GM13977 (cell line): ENCODE measurements around the gene TFDP1.

ENCODE experiments used
- DNase-seq: peaks from one replicate; pipeline ENCODE4 v3.0.0; 2012; ENCODE audit warnings: low spot score
- in situ Hi-C: fragments of 300-500 bp; cut with MboI; formaldehyde crosslinking; loops from one replicate; pipeline ENCODE4 v1.12.0; 2022; ENCODE audit warnings: low sequenced_read_pairs, low pct_unique_long_range_greater_than_20kb, mixed read lengths, inconsistent platforms; ENCODE audit not compliant: unreplicated experiment
- TF ChIP-seq, protein P1 (sequence below): IDR thresholded peaks from 2 replicates; pipeline ENCODE4 v1.5.1; 2012; ENCODE audit warnings: mild to moderate bottlenecking, control low read depth; ENCODE audit not compliant: insufficient read depth; ENCODE audit errors: extremely low read depth, missing control alignments

Gene TFDP1, protein sequence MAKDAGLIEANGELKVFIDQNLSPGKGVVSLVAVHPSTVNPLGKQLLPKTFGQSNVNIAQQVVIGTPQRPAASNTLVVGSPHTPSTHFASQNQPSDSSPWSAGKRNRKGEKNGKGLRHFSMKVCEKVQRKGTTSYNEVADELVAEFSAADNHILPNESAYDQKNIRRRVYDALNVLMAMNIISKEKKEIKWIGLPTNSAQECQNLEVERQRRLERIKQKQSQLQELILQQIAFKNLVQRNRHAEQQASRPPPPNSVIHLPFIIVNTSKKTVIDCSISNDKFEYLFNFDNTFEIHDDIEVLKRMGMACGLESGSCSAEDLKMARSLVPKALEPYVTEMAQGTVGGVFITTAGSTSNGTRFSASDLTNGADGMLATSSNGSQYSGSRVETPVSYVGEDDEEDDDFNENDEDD

GRCh38 chr13:113584205-113584869, at the start of gene TFDP1:
Gene TFDP1 (plus strand): TSS chr13:113584753. CDS start chr13:113585838, 1,085 bp downstream.
- in situ Hi-C loops = no loop called here
- TF ChIP-seq, protein P1, sequence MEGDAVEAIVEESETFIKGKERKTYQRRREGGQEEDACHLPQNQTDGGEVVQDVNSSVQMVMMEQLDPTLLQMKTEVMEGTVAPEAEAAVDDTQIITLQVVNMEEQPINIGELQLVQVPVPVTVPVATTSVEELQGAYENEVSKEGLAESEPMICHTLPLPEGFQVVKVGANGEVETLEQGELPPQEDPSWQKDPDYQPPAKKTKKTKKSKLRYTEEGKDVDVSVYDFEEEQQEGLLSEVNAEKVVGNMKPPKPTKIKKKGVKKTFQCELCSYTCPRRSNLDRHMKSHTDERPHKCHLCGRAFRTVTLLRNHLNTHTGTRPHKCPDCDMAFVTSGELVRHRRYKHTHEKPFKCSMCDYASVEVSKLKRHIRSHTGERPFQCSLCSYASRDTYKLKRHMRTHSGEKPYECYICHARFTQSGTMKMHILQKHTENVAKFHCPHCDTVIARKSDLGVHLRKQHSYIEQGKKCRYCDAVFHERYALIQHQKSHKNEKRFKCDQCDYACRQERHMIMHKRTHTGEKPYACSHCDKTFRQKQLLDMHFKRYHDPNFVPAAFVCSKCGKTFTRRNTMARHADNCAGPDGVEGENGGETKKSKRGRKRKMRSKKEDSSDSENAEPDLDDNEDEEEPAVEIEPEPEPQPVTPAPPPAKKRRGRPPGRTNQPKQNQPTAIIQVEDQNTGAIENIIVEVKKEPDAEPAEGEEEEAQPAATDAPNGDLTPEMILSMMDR = no peak
- DNase-seq = peak; percentile 97

- no peak for DNase-seq
- TF ChIP-seq, protein P1 = no peak
- in situ Hi-C loops = no loop called here
These were observed 49.2 kb upstream of the TFDP1 start for GRCh38 chr13:113535381-113535781.

DNA sequence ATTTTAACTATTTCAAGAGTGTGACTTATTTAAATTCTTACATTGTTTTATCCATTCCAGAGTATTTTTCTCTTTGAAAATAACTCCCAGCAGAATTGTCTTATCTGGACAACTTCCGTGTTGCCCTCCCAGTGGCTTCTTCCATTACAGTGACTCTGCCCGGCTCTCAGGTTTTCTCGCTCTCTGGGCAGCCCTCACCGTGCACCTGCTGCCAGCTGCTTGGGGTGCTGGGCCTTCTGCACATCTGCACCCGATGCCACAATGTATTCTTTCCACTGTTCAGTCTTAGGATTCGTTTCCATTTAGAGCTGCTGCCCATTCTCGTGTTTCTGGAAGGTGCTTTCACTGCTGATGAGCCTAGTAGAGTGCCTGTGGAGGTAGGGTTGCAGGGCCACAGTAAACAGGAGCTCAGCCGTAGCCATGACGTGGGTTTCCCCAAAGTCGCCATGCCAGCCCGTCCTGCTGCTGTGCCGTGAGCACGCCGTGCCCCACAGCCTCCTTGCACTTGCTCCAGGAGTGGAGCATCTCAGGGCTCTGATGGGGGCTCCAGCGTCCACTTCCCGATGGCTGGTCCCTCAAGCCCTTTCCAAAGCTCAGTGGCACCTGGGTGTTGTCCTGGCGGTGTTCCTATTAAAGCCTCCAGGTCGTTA, 48.0 kb upstream of the TFDP1 start:
- DNase-seq = no peak
- TF ChIP-seq, protein P1 = no peak
- in situ Hi-C loops = no loop called here

GRCh38 chr13:113537205-113537604, 47.3 kb upstream of the TFDP1 start:
- no peak for DNase-seq
- in situ Hi-C loops = no loop called here
- TF ChIP-seq, protein P1 = no peak

DNA sequence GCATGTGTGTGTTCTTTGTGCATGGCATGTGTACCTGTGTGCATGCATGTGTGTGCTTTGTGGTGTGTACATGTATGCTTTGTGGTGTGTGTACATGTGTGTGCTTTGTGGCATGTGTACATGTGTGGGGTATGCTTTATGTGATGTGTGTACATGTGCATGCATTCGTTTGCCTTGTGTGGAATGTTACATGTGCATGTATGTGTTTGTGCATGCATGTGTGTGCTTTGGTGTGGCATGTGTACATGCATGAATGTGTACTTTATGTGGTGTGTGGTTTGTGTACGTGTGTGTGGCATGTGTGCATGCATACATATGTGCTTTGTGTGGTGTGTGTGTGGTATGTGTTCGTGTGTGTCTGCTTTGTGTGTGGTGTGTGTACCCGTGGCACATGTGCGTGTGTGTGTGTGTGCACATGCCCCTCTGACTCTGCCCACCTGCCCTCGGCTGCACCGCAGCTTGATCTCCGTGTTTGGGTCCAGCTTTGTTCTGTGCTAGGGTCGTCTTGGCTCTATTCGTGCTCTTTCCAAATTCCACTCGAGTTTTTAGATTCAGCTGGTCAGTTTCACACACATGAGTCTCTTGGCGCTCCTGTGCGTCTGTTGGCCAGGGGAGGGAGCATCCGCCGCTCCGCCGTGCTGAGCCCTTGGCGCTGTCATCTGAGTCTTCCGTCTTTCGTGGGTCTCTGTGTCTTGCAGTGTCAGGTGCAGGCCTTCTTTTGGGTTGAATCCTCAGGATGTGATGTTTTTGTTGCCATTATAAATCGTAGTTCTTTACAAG, 46.5 kb upstream of the TFDP1 start:
- TF ChIP-seq, protein P1 = no peak
- DNase-seq = no peak
- in situ Hi-C loops = no loop called here

DNA sequence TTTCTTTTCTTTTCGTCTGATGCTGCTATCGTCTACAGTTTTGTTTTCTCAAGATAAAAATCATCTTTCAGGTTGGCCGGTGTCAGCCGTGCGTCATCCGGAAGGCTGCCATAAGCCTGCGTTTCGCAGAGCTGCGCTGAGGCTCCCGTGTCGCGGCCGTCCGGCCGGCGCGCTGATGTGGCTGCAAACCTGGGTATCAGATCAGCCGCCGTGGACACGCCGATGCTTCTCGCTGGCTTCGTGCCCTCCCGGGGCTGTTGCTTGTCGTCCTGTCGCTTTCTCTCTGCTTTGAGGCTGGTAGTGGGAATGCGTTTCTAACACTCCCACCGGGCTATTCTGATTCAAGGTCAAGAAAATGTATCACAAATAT, 45.9 kb upstream of the TFDP1 start:
- TF ChIP-seq, protein P1 = no peak
- in situ Hi-C loops = no loop called here

More for the DNA sequence above, 45.9 kb upstream of the TFDP1 start:
- no peak for DNase-seq
